Stimulated activated CD8-positive, alpha-beta memory T cell treated with anti-CD3 and anti-CD28 coated beads, Interleukin-15, amount 100 ng/mL, for 48 hours (primary cell): ENCODE measurements around the gene FNBP1.

Experiments
- DNase-seq, 2 donors: peaks; one replicate each; pipeline ENCODE4 v3.0.0-alpha.2; 2020; ENCODE audit warnings: low read depth in 2 of 2

Gene FNBP1

DNA sequence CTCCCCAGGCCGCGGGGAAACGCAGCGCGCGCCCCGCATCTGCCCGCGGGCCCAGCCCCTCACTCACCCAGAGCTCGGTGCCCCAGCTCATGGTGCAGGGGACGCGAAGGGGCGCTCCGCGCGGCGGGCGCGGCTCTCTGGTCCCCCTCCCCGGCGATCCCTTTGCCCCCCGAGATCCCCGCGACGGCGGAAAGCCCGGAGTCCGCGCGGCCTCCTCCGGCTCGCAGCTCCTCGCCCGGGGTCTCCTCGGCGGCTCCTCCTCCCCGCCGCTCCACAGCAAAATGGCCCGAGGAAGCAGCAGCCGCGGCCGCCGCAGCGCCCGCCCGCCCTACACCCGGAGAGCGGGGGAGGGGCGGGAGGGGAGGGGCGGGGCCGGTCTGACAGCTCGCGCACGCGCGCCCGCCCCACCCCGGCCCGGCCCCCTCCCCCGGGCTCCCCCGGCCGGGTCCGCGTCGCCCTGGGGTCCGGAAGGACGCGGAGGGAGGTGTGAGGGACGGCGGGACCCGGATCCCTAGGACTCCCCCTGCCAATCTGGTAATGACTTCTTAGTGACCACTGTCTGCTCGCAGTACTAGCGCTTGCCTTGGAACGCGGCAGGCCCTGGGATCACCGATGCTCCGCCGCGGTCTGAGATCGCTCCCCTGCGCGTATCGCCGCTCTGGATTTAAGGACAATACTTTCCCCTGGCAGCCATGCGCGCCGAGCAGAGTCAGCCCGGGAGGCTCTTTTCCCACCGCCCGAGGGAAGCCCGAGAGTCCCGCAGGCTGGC, at the start of gene FNBP1:
FNBP1 (minus strand) TSS at position 305 of the 769 bp plus-strand sequence; CDS start at position 91, 214 bp downstream.
- DNase-seq, result peak; percentile 70

- DNase-seq, result no peak
Measured at GRCh38 chr9:130090915-130091314, 47.9 kb upstream of the FNBP1 start.

- DNase-seq, result no peak
Measured at GRCh38 chr9:130089141-130089540, 46.2 kb upstream of the FNBP1 start.

DNA sequence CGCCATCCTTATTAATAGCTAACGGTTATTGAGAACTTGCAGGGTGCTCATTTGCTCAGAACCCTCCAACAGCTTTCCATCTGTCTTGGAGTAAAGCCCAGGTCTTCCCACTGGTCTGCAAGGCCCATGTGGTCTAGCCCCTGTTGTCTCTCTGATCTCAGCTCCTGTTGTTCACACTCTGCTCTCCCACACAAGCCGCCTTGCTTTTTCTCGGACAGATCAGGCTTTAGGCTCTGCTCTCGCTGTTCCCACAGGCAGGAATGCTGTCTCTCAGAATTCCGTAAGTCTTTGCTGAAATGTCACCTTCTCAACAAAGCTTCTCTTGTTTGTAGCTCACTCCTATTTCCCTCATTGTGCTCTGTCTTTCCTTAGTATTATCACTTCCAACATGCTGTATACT, 45.1 kb upstream of the FNBP1 start:
- no peak for DNase-seq

- no peak for DNase-seq
Measured at GRCh38 chr9:130084337-130084736, 41.3 kb upstream of the FNBP1 start.

DNA sequence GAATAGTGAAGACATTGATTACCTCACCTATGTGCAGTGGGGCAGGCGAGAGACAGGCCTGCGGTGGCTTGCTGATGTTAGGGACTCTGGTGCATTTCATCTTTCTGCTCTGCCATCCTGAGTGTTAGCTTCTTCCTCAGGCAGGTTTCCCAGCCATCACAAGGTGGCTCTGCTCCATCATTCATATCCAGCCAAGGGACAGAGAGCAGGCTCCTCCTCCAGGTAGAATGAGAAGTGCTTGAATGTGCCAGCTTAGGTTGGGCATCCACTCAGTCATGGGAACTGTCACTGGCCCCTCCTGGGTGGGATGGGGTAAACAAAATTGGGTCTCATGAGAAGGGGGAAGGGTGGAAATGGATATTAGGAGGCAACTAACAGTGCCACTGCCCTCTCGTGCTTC, 35.6 kb upstream of the FNBP1 start:
- DNase-seq, result no peak

DNA sequence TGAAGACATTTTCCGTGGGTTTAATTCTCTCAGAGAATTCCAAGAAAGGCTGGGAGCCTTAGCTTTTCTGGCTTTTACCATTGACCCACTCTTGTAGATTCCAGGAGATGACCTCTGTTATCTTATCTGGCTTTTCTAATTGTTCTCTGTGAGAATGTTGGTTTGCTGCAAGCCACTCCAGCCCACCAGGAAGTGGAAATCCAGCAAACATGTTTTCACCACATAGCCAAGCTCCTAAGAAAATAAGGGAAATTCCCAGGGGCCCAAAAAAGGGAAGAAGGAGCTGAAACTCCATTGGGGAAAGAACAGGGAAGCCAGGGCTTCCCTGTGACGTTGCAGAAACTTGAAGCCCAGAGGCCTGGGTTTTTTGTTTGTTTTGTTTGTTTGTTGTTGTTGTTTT, 30.4 kb upstream of the FNBP1 start:
- DNase-seq, result no peak

GRCh38 chr9:130072515-130073235, 29.7 kb upstream of the FNBP1 start:
- DNase-seq, result peak in 1 of 2 donors; percentile 16

DNA sequence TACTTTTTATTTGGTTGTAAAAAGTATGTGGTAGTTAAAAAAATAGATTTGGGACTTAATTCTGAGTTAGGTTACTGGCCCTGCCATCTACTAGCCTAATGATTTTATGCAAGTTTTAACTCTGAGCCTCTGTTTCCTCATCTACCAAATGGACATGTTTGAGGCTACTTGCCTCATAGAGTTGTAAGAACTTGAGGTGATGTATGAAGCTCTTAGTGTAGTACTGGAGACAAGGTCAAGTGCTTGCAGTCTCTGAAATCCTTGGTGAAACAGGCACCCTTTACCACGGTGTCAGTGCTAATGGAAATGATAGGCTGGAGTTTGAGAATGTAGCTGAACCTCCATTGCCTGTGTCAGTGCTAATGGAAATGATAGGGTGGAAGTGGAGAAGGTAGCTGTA, 26.1 kb upstream of the FNBP1 start:
- DNase-seq, result no peak

DNA sequence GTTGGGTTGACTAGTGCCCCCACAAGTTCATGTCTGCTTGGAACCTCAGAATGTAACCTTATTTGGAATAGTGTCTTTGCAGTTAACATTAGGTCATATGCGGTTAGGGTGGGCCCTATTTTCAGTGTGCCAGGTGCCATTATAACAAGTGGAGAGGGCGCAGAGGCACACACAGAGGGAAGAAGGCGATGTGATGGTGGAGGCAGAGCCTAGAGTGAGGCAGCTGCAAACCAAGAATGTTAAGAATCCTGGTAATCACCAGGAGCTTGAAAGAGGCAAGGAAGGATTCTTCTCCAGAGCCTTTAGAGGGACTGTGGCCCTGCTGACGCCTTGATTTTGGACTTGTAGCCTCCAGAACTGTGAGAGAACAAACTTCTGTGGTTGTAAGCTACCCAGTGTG, 21.6 kb upstream of the FNBP1 start:
- DNase-seq, result no peak

DNA sequence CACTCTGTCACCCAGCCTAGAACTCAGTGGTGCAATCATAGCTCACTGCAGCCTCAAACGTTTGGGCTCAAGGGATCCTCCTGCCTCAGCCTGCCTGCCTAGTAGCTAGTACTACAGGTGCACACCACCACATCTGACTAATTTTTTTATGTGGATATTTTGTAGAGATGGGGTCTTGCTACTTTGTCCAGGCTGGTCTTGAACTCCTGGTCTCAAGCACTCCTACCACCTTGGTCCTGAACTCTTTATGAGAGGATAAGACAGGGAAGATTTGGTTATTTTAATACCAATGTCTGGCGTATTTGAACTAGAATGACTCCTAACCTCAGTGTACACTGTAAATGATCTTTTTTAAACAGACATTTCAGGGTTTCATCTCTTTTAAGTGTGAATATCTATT, 19.8 kb upstream of the FNBP1 start:
- no peak for DNase-seq

GRCh38 chr9:130060296-130060695, 17.3 kb upstream of the FNBP1 start:
- no peak for DNase-seq

DNA sequence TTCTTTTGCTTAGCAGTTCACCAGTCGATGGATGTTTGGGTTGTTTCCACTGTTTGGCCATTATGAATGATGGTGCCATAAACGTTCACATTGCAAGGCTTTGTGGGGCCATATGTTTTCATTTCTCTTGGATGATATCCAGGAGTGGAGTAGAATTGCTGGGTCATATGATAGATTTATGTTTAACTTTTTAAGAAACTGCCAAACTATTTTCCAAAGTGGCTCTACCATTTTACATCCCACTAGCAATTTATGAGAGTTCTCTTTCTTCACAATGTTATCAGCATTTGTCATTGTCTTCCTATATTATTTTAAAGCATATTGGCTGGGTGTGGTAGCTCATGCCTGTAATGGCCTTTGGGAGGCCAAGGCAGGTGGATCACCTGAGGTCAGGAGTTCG, 15.9 kb upstream of the FNBP1 start:
- DNase-seq, result no peak

- no peak for DNase-seq
Measured at GRCh38 chr9:130058154-130058553, 15.2 kb upstream of the FNBP1 start.

DNA sequence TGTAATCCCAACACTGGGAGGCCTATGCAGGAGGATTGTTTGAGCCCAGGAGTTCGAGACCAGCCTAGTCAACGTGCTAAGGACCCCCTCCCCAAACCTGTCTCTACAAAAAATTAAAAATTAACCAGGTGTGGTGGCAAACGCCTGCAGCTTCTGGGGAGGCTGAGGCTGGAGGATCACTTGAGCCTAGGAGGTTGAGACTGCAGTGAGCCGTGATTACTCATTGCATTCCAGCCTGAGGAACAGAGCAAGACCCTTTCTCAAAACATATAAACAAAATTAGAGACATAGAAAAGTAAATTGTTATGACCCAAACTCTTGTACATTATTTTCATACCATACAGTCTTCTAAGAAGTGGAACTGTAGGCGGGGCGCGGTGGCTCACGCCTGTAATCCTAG, 11.8 kb upstream of the FNBP1 start:
- no peak for DNase-seq

DNA sequence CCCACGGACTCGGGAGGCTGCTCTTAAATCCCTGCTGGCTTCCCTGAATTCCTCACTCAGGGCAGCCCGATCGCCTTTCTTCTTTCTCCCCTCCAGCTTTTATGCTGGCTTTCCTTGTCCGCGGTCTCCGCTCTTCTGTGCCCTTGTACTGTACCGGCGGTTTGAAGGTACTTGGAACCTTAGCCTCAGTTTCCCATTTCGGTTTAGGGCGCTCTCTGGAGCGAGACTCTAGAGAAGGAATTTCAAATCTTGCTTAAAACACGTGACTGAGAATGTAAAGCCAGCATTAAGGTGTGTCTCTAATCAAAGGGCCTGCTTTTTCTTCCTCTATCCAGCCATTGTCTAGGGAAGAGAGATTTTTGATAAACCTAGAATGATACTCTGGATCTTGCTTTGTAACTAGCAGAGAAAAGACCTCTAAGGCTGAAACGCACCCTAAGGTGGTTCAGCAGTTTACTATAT, 11.4 kb upstream of the FNBP1 start:
- no peak for DNase-seq

DNA sequence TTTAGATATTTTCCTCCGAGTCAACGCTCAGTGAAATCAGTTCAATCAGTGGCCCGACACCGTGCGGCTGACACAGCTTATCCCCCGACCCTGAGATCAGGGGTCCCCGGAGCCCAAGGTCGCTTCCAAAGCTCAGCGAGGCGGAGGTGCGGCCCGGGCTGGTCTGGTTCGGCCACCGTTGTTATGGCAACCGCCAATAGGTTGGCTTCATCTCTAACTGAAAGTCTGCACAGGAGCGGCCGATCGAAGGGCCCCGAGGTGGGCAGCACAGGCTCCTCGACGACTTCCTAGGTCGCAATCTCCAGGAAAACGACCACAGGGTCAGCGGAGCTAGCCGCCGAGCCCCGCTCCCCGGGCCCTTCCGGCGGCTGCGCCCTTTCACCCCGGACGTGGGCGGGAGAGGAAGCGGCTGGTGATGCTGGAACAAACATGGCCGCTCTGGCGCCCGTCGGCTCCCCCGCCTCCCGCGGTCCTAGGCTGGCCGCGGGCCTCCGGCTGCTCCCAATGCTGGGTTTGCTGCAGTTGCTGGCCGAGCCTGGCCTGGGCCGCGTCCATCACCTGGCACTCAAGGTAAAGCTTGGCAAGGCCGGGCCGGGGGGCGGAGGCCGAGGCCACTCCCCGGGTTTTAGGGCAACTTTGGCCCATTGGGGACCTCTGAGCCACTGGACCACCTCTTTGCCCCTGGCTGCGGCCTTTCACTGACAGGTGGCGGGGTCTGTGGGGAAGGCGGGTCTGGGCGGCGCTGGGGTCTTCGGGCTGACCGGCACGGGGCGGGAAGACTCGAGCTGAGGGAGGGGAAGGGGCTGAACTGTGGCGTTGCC, 10.7 kb upstream of the FNBP1 start, which contains the start of gene GPR107:
GPR107 (plus strand) TSS at position 403 of the 821 bp plus-strand sequence; CDS start at position 430, 27 bp downstream.
- peak; percentile 63 to 76 for DNase-seq

GRCh38 chr9:130053109-130053503, 10.1 kb upstream of the FNBP1 start:
- DNase-seq, result no peak

- DNase-seq, result no peak
Measured at GRCh38 chr9:130051855-130052254, 8.9 kb upstream of the FNBP1 start.

DNA sequence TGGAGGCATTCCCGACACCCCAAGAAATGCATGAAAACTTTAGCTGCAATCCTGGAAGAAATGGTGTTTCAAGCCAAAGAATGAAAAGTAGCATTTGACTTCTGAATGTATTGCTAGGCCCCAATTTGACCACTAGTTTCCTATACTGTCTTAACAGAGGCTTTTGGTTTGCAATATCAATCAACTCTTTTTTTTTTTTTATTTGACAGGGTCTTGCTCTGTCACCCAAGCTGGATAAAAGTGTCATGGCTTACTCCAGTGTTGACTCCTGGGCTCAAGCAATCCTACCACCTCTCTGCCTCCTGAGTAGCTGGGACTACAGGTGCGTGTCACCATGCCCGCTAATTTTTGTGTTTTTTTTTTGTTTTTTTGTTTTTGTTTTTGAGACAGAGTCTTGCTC, 7.5 kb upstream of the FNBP1 start:
- no peak for DNase-seq

DNA sequence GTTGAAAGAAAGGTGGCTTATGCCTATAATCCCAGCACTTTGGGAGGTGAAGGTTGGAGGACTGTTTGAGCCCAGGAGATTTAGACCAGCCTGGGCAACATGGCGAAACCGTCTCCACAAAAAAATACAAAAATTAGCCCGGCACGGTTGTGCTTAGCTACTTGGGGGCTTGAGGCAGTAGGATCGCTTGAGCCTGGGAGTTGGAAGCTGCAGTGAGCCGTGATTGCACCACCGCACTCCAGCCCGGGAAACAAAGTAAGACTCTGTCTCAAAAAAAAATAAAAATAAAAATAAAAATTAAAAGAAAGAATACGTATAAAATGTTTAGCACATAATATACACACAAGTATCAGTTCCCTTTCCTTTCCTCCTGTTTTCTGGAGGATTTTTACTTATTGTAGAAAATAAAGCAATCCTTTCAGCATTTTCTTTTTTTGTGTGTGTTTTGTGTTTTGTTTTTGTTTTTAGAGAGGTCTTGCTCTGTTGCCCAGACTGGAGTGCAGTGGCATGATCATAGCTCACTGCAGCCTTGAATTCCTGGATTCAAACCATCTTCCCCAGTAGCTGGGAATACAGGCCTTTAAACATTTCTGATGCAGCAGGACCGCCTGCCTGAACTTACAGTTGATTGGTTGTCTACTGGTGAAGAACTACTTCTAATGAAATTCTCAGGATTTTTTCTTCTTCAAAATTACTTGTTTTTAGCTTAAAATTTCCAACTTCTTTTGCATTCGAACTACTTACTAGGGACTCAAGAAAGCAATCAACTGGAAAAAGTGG, 6.6 kb upstream of the FNBP1 start:
- no peak for DNase-seq
